Ramos (cell line): ENCODE measurements around the gene POF1B.

Source experiments
- in situ Hi-C: fragments of 300-500 bp; cut with MboI; formaldehyde crosslinking; loops from one replicate; pipeline ENCODE4 v1.14.3; 2022; ENCODE audit warnings: low sequenced_read_pairs; ENCODE audit not compliant: unreplicated experiment

Gene POF1B

GRCh38 chrX:85243761-85244449 is 135.6 kb downstream of the POF1B start, which contains the start of the genes SATL1 and ZNF711:
TSS of gene SATL1 (minus strand) at chrX:85243779. CDS start at chrX:85108968, 134,811 bp downstream.
TSS of gene ZNF711 (plus strand) at chrX:85243991. CDS start at chrX:85247573, 3,582 bp downstream.
- in situ Hi-C loops: no loop called here

GRCh38 chrX:85243155-85243554 is 136.3 kb downstream of the POF1B start:
- in situ Hi-C loops: no loop called here
